T-cell (primary cell): ENCODE data around the gene NRP1. TPM values are rescaled to one million over a fixed set of nuclear protein-coding genes. Genes with fewer than 3 reads are reported as not detected.

Source experiments
- ATAC-seq, 4 experiments: fragments of 200-7000 bp in 3 of 4; fragments of 150-1000 bp in 1 of 4; cut with Tn5 transposase; replicated peaks in 1 of 4; 1 replicate in 3 of 4; 2 replicates in 1 of 4; pipeline ENCODE4 v1.10.0; 2021; ENCODE audit warnings: moderate library complexity in 3 of 4, mild to moderate bottlenecking in 2 of 4, moderate number of reproducible peaks in 1 of 4
- CTCF ChIA-PET, 2 donors: fragments of 300-600 bp; sonication (Branson Sonifier 250); formaldehyde crosslinking; loops; one replicate each; lab custom pipeline; 2022; ENCODE audit warnings: antibody characterized with exemption in 2 of 2; lab: Charles Lee
- POLR2A ChIA-PET, 2 donors: fragments of 300-600 bp; sonication (Branson Sonifier 250); formaldehyde crosslinking; loops; one replicate each; lab custom pipeline; 2022; ENCODE audit warnings: antibody characterized with exemption in 2 of 2; lab: Charles Lee
- DNase-seq, 35 experiments: peaks; one replicate each; pipeline versions ENCODE4 v3.0.0 to v3.0.0-alpha.2; 2013 to 2023
- H3K27ac ChIP-seq: one replicate; pipeline ENCODE4 v1.5.1; 2013; ENCODE audit warnings: low read length
- H3K27me3 ChIP-seq, 2 experiments: replicated peaks in 1 of 2; 1 replicate in 1 of 2; 2 replicates in 1 of 2; pipeline versions ENCODE4 v1.6.1 to v1.7.0; 2013; ENCODE audit warnings: low read length in 1 of 2, mixed read lengths in 1 of 2; ENCODE audit not compliant: control insufficient read depth in 2 of 2, insufficient read depth in 2 of 2; ENCODE audit errors: extremely low read depth in 1 of 2
- H3K36me3 ChIP-seq, 2 donors: 1 replicate in 1 of 2; 2 replicates in 1 of 2; pipeline versions ENCODE4 v1.6.1 to v1.7.0; 2013; ENCODE audit warnings: low read length in 1 of 2; ENCODE audit not compliant: control insufficient read depth in 2 of 2, insufficient read depth in 1 of 2; ENCODE audit errors: extremely low read depth in 1 of 2
- H3K4me1 ChIP-seq, 2 experiments: 1 replicate in 1 of 2; 2 replicates in 1 of 2; pipeline versions ENCODE4 v1.6.1 to v1.7.0; 2013; ENCODE audit warnings: low read length in 2 of 2, mixed read lengths in 1 of 2; ENCODE audit not compliant: insufficient read depth in 2 of 2, control insufficient read depth in 1 of 2; ENCODE audit errors: extremely low read depth in 1 of 2
- H3K4me3 ChIP-seq, 2 donors: 1 replicate in 1 of 2; 2 replicates in 1 of 2; pipeline versions ENCODE4 v1.5.1 to v1.7.0; 2013; ENCODE audit warnings: mild to moderate bottlenecking in 2 of 2, low read length in 1 of 2, moderate library complexity in 1 of 2; ENCODE audit not compliant: control insufficient read depth in 1 of 2; ENCODE audit errors: extremely low read depth in 1 of 2
- H3K9me3 ChIP-seq: 2 replicates; pipeline ENCODE4 v1.7.0; 2013
- H3K27ac Mint-ChIP-seq, 2 donors: one replicate each; pipeline ENCODE4 v1.8.0; 2020 to 2021; ENCODE audit warnings: mild to moderate bottlenecking in 2 of 2, mixed read lengths in 2 of 2
- H3K27me3 Mint-ChIP-seq, 2 donors: one replicate each; pipeline ENCODE4 v1.8.0; 2021 to 2022; ENCODE audit warnings: mixed read lengths in 2 of 2
- H3K36me3 Mint-ChIP-seq: one replicate; pipeline ENCODE4 v1.8.0; 2021; ENCODE audit warnings: mixed read lengths
- H3K4me1 Mint-ChIP-seq, 3 donors: one replicate each; pipeline ENCODE4 v1.8.0; 2020 to 2022; ENCODE audit warnings: mixed read lengths in 3 of 3, mild to moderate bottlenecking in 1 of 3
- H3K4me3 Mint-ChIP-seq, 3 donors: one replicate each; pipeline ENCODE4 v1.8.0; 2020 to 2022; ENCODE audit warnings: mild to moderate bottlenecking in 3 of 3, mixed read lengths in 3 of 3, moderate library complexity in 3 of 3
- H3K9me3 Mint-ChIP-seq, 3 donors: one replicate each; pipeline ENCODE4 v1.8.0; 2020 to 2022; ENCODE audit warnings: mixed read lengths in 3 of 3
- WGBS: methylation state at CpG from one replicate; pipeline ENCODE4 v1.1.5; 2013; ENCODE audit warnings: missing lambda C conversion rate; ENCODE audit not compliant: insufficient coverage; 5-methylcytosine and 5-hydroxymethylcytosine counted together
- total RNA-seq, 35 experiments: library from RNA in 6 of 35; stranded (reverse) in 6 of 35; fragments of 120-200 nt in 1 of 35; gene quantifications; one replicate each; pipeline versions ENCODE4 v1.2.1 to v1.2.4 and lab custom pipeline; 2013 to 2026

NRP1 gene
- total RNA-seq, 5 donors from 2014 or later (not counting 1 experiment from before 2014, with no cell fraction given) = 0.62 to 1.9 (median 1.1) TPM; not detected in 2

- WGBS = no CpG with 5 or more reads among the region's 6 CpGs
- POLR2A ChIA-PET = interaction anchor here in 1 of 2 donors (1.0 kb wide), 1 partner anchor 14 kb away, joined by 3 read pairs; no protein-coding TSS in a partner anchor
- CTCF ChIA-PET = interaction anchor here (0.6 to 1.8 kb wide), 18 partner anchors 9 to 1445 kb away, joined by 3 to 17 read pairs (median 4); no protein-coding TSS in a partner anchor
These were observed 140.6 kb downstream of the NRP1 start for GRCh38 chr10:33193701-33194521.

GRCh38 chr10:33193057-33193700 is 141.3 kb downstream of the NRP1 start:
- peaks cover 0 to 14% of the 10 kb centered on the region in 2 donors for H3K27me3 Mint-ChIP-seq
- H3K36me3 ChIP-seq = no peaks in the 10 kb centered on the region
- H3K27ac ChIP-seq = no peak overlapping the region
- H3K4me3 ChIP-seq = no peak overlapping the region
- POLR2A ChIA-PET = interaction anchor here in 1 of 2 donors (1.0 kb wide), 1 partner anchor 14 kb away, joined by 3 read pairs; no protein-coding TSS in a partner anchor
- CTCF ChIA-PET = interaction anchor here (0.6 to 1.8 kb wide), 23 partner anchors 9 to 1446 kb away, joined by 3 to 17 read pairs (median 4); no protein-coding TSS in a partner anchor
- H3K9me3 ChIP-seq = no peaks in the 10 kb centered on the region
- ATAC-seq (peak; percentile 67 to 91 (median 87)), DNase-seq (peak; percentile 41 to 80 (median 66))
- no peaks in the 10 kb centered on the region for H3K27me3 ChIP-seq
- H3K4me1 Mint-ChIP-seq = peaks cover 0 to 8% (median 0%) of the 10 kb centered on the region in 3 donors
- H3K36me3 Mint-ChIP-seq = no peaks in the 10 kb centered on the region
- H3K9me3 Mint-ChIP-seq = no peaks in the 10 kb centered on the region
- WGBS = 6% methylated on average over 6 of the region's 12 CpGs
- H3K27ac Mint-ChIP-seq = no peak overlapping the region
- H3K4me1 ChIP-seq = no peaks in the 10 kb centered on the region
- H3K4me3 Mint-ChIP-seq = no peak overlapping the region

More at GRCh38 chr10:33193701-33194521, 140.6 kb downstream of the NRP1 start:
- no peak overlapping the region for H3K27ac ChIP-seq
- no peak overlapping the region for H3K27ac Mint-ChIP-seq
- no peaks in the 10 kb centered on the region for H3K9me3 ChIP-seq
- H3K4me1 ChIP-seq = no peaks in the 10 kb centered on the region
- no peaks in the 10 kb centered on the region for H3K36me3 ChIP-seq
- H3K27me3 ChIP-seq = no peaks in the 10 kb centered on the region
- H3K4me3 Mint-ChIP-seq = no peak overlapping the region
- no peak overlapping the region for H3K4me3 ChIP-seq
- H3K9me3 Mint-ChIP-seq = no peaks in the 10 kb centered on the region
- H3K27me3 Mint-ChIP-seq = peaks cover 0 to 14% of the 10 kb centered on the region in 2 donors
- H3K4me1 Mint-ChIP-seq = peaks cover 0 to 8% (median 0%) of the 10 kb centered on the region in 3 donors
- H3K36me3 Mint-ChIP-seq = no peaks in the 10 kb centered on the region
- DNase-seq (no peak), ATAC-seq (no peak)

GRCh38 chr10:33192190-33192589 is 142.3 kb downstream of the NRP1 start:
- no peak for ATAC-seq

GRCh38 chr10:33190406-33190805 is 144.1 kb downstream of the NRP1 start:
- Histone ChIP-seq H3K27me3 (no peaks in the 10 kb centered on the region), H3K9me3 (no peaks in the 10 kb centered on the region), H3K27ac (no peak overlapping the region), H3K4me3 (no peak overlapping the region), H3K4me1 (no peaks in the 10 kb centered on the region), H3K36me3 (no peaks in the 10 kb centered on the region)
- no peak for DNase-seq
- ChIA-PET POLR2A (no interaction called here), CTCF (interaction anchor here in 1 of 2 donors (0.5 kb wide), 2 partner anchors 280 to 1600 kb away, joined by 3 to 4 read pairs; no protein-coding TSS in a partner anchor)
- no peaks in the 10 kb centered on the region for H3K36me3 Mint-ChIP-seq
- H3K27ac Mint-ChIP-seq = no peak overlapping the region
- peaks cover 0 to 9% of the 10 kb centered on the region in 2 donors for H3K27me3 Mint-ChIP-seq
- H3K9me3 Mint-ChIP-seq = no peaks in the 10 kb centered on the region
- peaks cover 0 to 8% (median 0%) of the 10 kb centered on the region in 3 donors for H3K4me1 Mint-ChIP-seq
- no peak for ATAC-seq
- H3K4me3 Mint-ChIP-seq = no peak overlapping the region
- no CpG with 5 or more reads among the region's 1 CpG for WGBS

More at GRCh38 chr10:33192190-33192589, 142.3 kb downstream of the NRP1 start:
- DNase-seq = no peak
- Mint-ChIP-seq H3K27ac (no peak overlapping the region), H3K27me3 (peaks cover 0 to 10% of the 10 kb centered on the region in 2 donors), H3K4me1 (peaks cover 0 to 8% (median 0%) of the 10 kb centered on the region in 3 donors), H3K4me3 (no peak overlapping the region), H3K36me3 (no peaks in the 10 kb centered on the region), H3K9me3 (no peaks in the 10 kb centered on the region)
- H3K27ac ChIP-seq = no peak overlapping the region
- ChIA-PET CTCF (interaction anchor here in 1 of 2 donors (1.5 kb wide), 1 partner anchor 1445 kb away, joined by 4 read pairs; no protein-coding TSS in a partner anchor), POLR2A (no interaction called here)
- WGBS = 98% methylated on average over 5 of the region's 5 CpGs
- H3K9me3 ChIP-seq = no peaks in the 10 kb centered on the region
- no peaks in the 10 kb centered on the region for H3K36me3 ChIP-seq
- H3K27me3 ChIP-seq = no peaks in the 10 kb centered on the region
- no peak overlapping the region for H3K4me3 ChIP-seq
- H3K4me1 ChIP-seq = no peaks in the 10 kb centered on the region

GRCh38 chr10:33189808-33190207 is 144.7 kb downstream of the NRP1 start:
- ChIA-PET POLR2A (no interaction called here), CTCF (interaction anchor here in 1 of 2 donors (0.5 kb wide), 1 partner anchor 1599 kb away, joined by 4 read pairs; no protein-coding TSS in a partner anchor)
- ATAC-seq (no peak), DNase-seq (no peak)
- H3K4me3 Mint-ChIP-seq = no peak overlapping the region
- no peaks in the 10 kb centered on the region for H3K9me3 ChIP-seq
- no peaks in the 10 kb centered on the region for H3K36me3 Mint-ChIP-seq
- no peaks in the 10 kb centered on the region for H3K27me3 ChIP-seq
- H3K9me3 Mint-ChIP-seq = no peaks in the 10 kb centered on the region
- no peak overlapping the region for H3K4me3 ChIP-seq
- H3K4me1 Mint-ChIP-seq = peaks cover 0 to 8% (median 0%) of the 10 kb centered on the region in 3 donors
- no peak overlapping the region for H3K27ac Mint-ChIP-seq
- H3K36me3 ChIP-seq = no peaks in the 10 kb centered on the region
- no peak overlapping the region for H3K27ac ChIP-seq
- 90% methylated on average over 3 of the region's 8 CpGs for WGBS
- H3K27me3 Mint-ChIP-seq = peaks cover 0 to 9% of the 10 kb centered on the region in 2 donors
- H3K4me1 ChIP-seq = no peaks in the 10 kb centered on the region

- POLR2A ChIA-PET = no interaction called here
These were observed 145.1 kb downstream of the NRP1 start for GRCh38 chr10:33189363-33189762.

More at GRCh38 chr10:33189363-33189762, 145.1 kb downstream of the NRP1 start:
- Mint-ChIP-seq H3K27me3 (peaks cover 0 to 9% of the 10 kb centered on the region in 2 donors), H3K27ac (no peak overlapping the region), H3K4me1 (peaks cover 0 to 8% (median 0%) of the 10 kb centered on the region in 3 donors), H3K9me3 (no peaks in the 10 kb centered on the region), H3K4me3 (no peak overlapping the region), H3K36me3 (no peaks in the 10 kb centered on the region)
- Histone ChIP-seq H3K27me3 (no peaks in the 10 kb centered on the region), H3K27ac (no peak overlapping the region), H3K4me3 (no peak overlapping the region), H3K9me3 (no peaks in the 10 kb centered on the region), H3K36me3 (no peaks in the 10 kb centered on the region), H3K4me1 (no peaks in the 10 kb centered on the region)
- WGBS = 93% methylated on average over 5 of the region's 6 CpGs
- ATAC-seq = no peak
- DNase-seq = no peak
- CTCF ChIA-PET = no interaction called here
